Measurements from ENCODE around the gene KMT5B.
"Not testable (repeated sequence)": the region's sequence is repeated elsewhere in the genome, so short reads cannot be mapped to it uniquely, and the experiment has no call there.

KMT5B gene

DNA sequence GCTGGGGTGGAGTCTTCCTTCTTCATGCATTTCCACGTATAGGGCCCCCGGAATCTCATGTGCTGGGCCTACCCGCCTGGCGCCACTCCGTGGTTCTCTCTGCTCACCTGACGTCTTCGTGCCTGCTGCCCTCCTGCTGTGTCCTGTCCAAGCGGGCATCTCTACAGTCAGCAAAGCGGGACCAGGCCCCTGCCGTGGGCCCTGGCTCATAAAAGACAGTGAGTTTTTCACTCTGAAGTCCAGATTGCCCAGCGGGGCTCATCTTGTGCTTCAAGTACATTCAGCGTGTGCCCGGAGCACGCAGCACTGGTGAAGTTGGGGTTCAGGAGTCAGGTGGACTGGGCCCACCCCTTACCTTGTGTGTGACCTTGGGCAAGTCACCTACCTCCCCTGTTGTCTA, 41.3 kb upstream of the KMT5B start:
- H3K27me3 ChIP-seq = no peaks in the 10 kb centered on the region
- H3K36me3 ChIP-seq = no peaks in the 10 kb centered on the region
- H3K27ac ChIP-seq = no peak overlapping the region
- H3K4me3 ChIP-seq (ENCODE audit: low read depth in 1 of 2, low read length in 1 of 2) = no peak overlapping the region
- H3K9me3 ChIP-seq = no peaks in the 10 kb centered on the region
- H3K4me1 ChIP-seq (ENCODE audit: control insufficient read depth in 1 of 2, insufficient read depth in 1 of 2, low read depth in 1 of 2, low read length in 1 of 2) = peaks cover 3 to 4% of the 10 kb centered on the region in 2 experiments
- TF ChIP-seq, protein P1, sequence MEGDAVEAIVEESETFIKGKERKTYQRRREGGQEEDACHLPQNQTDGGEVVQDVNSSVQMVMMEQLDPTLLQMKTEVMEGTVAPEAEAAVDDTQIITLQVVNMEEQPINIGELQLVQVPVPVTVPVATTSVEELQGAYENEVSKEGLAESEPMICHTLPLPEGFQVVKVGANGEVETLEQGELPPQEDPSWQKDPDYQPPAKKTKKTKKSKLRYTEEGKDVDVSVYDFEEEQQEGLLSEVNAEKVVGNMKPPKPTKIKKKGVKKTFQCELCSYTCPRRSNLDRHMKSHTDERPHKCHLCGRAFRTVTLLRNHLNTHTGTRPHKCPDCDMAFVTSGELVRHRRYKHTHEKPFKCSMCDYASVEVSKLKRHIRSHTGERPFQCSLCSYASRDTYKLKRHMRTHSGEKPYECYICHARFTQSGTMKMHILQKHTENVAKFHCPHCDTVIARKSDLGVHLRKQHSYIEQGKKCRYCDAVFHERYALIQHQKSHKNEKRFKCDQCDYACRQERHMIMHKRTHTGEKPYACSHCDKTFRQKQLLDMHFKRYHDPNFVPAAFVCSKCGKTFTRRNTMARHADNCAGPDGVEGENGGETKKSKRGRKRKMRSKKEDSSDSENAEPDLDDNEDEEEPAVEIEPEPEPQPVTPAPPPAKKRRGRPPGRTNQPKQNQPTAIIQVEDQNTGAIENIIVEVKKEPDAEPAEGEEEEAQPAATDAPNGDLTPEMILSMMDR (IDR thresholded peaks at IDR 0.05) = no peak

DNA sequence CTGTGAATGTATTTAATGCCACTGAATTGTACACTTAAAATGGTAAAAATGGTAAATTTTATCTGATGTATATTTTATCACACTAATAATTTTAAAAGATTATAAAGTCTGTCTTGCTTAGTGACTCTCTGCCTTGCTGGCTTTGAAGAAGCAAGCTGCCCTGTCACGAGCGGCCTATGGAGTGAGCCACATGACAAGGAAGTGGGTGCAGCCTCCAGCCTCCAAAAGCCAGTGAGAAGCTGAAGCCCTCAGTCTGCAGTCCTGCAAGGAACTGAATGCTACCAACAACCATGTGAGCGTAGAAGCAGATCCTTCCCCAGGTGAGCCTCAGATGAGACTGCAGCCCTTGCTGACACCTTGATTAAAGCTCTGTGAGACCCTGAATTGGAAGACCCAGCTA, 38.7 kb upstream of the KMT5B start:
- Histone ChIP-seq H3K36me3 (no peaks in the 10 kb centered on the region), H3K27ac (no peak overlapping the region), H3K4me1 (ENCODE audit: control insufficient read depth in 1 of 2, insufficient read depth in 1 of 2, low read depth in 1 of 2, low read length in 1 of 2) (no peaks in the 10 kb centered on the region), H3K27me3 (no peaks in the 10 kb centered on the region), H3K4me3 (ENCODE audit: low read depth in 1 of 2, low read length in 1 of 2) (no peak overlapping the region), H3K9me3 (no peaks in the 10 kb centered on the region)
- TF ChIP-seq, protein P1 (IDR thresholded peaks at IDR 0.05) = no peak

DNA sequence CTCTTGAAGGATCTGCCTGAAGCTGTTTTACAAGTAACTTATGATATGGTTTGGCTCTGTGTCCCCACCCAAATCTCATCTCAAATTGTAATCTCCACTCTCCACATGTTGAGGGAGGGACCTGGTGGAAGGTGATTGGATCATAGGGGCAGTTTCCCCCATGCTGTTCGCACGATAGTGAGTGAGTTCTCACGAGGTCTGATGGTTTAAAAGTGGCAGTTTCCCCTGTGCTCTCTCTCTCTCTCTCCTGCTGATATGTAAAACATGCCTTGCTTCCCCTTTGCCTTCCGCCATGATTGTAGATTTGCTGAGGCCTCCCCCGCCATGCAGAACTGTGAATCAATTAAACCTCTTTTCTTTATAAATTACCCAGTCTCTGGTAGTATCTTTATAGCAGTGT, 31.8 kb upstream of the KMT5B start:
- not testable (repeated sequence) for H3K27ac ChIP-seq; H3K4me3 ChIP-seq (ENCODE audit: low read depth in 1 of 2, low read length in 1 of 2); H3K9me3 ChIP-seq; H3K4me1 ChIP-seq (ENCODE audit: control insufficient read depth in 1 of 2, insufficient read depth in 1 of 2, low read depth in 1 of 2, low read length in 1 of 2); H3K36me3 ChIP-seq; H3K27me3 ChIP-seq

DNA sequence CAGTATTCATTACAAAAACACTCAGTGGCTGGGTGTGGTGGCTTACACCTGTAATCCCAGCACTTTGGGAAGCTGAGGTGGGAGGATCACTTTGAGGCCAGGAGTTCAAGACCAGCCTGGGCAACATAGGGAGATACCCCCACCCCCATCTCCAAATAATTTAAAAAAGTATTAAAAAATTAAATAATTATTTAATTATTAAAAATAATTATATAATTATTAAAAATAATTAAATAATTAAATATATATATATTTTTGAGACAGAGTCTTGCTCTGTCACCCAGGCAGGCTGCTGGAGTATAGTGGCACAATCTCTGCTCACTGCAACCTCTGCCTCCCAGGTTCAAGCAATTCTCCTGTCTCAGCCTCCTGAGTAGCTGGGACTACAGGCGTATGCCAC, 30.8 kb upstream of the KMT5B start:
- not testable (repeated sequence) for H3K4me3 ChIP-seq (ENCODE audit: low read depth in 1 of 2, low read length in 1 of 2); H3K27ac ChIP-seq; H3K4me1 ChIP-seq (ENCODE audit: control insufficient read depth in 1 of 2, insufficient read depth in 1 of 2, low read depth in 1 of 2, low read length in 1 of 2); H3K9me3 ChIP-seq; H3K36me3 ChIP-seq
- peaks cover 15% of the 10 kb centered on the region for H3K27me3 ChIP-seq

DNA sequence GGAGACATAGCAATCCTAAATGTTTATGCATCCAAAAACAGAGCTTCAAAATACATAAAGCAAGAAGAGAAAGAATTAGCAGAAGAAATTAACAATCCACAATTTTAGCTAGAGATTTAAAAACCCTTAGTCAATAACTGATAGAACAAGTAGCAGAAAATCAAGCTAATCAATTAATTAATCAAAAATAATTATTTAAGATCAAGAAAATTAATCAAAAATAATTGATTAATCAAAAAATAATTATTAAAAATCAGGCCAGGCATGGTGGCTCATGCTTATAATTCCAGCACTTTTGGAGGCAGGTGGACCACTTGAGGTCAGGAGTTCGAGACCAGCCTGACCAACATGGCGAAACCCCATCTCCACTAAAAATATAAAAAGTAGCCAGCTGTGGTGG, 29.5 kb upstream of the KMT5B start:
- no peaks in the 10 kb centered on the region for H3K4me1 ChIP-seq (ENCODE audit: control insufficient read depth in 1 of 2, insufficient read depth in 1 of 2, low read depth in 1 of 2, low read length in 1 of 2)
- no peak overlapping the region for H3K27ac ChIP-seq
- H3K36me3 ChIP-seq = no peaks in the 10 kb centered on the region
- TF ChIP-seq, protein P1 (IDR thresholded peaks at IDR 0.05) = no peak
- no peaks in the 10 kb centered on the region for H3K9me3 ChIP-seq
- H3K4me3 ChIP-seq (ENCODE audit: low read depth in 1 of 2, low read length in 1 of 2) = no peak overlapping the region
- H3K27me3 ChIP-seq = peaks cover 28% of the 10 kb centered on the region

DNA sequence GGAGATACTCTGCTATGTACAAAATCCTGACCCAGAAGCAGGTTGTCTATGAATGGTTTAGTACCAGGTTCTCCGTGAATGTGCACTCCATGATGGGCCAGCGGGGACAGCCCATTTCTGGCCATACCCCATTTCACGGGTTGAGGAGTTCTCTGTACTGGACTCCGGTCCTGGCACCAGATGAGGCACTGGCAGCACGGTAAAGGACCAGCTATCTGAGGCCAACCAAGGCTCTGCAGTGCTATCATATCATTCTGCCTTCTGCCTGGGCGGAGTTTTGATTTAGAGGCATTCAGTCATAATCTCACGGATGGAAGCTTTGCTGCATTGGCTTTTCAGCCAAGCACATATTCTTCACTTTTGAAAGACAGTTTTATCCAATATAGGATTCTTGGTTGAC, 18.5 kb upstream of the KMT5B start:
- peaks cover 14% of the 10 kb centered on the region for H3K9me3 ChIP-seq
- H3K4me1 ChIP-seq (ENCODE audit: control insufficient read depth in 1 of 2, insufficient read depth in 1 of 2, low read depth in 1 of 2, low read length in 1 of 2) = no peaks in the 10 kb centered on the region
- H3K36me3 ChIP-seq = no peaks in the 10 kb centered on the region
- no peak overlapping the region for H3K27ac ChIP-seq
- TF ChIP-seq, protein P1 (IDR thresholded peaks at IDR 0.05) = no peak
- H3K4me3 ChIP-seq (ENCODE audit: low read depth in 1 of 2, low read length in 1 of 2) = no peak overlapping the region
- peaks cover 23% of the 10 kb centered on the region for H3K27me3 ChIP-seq

DNA sequence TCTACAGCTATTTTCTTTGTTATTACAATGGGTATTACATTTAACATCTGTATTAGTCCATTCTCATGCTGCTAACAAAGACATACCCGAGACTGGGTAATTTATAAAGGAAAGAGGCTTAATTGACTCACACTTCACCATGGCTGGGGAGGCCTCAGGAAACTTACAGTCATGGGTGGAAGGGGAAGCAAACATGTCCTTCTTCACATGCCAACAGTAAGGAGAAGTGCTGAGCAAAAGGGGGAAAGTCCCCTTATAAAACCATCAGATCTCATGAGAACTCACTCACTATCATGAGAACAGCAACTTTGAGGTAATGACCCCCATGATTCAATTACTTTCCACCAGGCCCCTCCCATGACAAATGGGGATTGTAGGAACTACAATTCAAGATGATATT, 16.5 kb upstream of the KMT5B start:
- Histone ChIP-seq H3K27ac (no peak overlapping the region), H3K4me3 (ENCODE audit: low read depth in 1 of 2, low read length in 1 of 2) (no peak overlapping the region), H3K27me3 (peaks cover 6% of the 10 kb centered on the region), H3K9me3 (peaks cover 14% of the 10 kb centered on the region), H3K4me1 (ENCODE audit: control insufficient read depth in 1 of 2, insufficient read depth in 1 of 2, low read depth in 1 of 2, low read length in 1 of 2) (no peaks in the 10 kb centered on the region), H3K36me3 (no peaks in the 10 kb centered on the region)
- TF ChIP-seq, protein P1 (IDR thresholded peaks at IDR 0.05) = no peak

All from neutrophil (primary cell).